Measurements from ENCODE around the gene MEX3A.

Gene MEX3A

DNA sequence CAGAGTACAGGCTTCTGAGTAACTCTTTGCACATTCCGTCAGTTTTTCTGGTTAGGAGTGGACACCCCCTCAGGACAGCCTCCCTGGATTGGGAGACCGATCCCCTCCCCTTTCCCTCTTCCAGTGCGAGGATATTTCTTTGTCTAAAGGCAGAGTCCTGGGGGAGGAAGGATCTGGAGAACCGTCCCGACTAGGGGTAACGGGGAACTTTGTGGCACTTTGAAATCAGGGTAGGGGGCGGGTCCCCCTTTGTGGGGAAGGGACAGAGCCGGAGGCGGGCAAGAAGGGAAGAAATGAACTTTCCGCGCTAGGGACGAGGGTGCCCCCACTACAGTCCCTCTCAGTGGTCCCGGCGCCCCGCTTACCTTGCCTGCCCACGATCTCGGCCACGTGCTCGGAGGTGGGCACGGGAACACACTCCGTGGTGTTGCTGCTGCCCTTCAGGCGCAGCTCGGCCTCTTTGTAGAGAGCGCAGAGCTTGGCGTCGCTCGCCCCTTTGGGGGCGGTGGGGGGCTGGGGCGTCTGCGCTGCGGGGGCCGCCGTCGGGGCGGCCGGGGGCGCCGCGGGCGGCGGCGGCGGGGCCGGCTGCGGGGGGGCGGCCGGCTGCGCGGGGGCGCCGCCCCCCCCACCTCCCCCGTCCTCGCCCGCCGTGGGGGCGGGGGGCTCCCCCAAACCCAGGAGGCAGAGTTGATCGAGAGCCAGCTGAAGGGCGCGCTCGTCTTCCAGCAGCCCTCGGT, 917 bp downstream of the MEX3A start:
- Histone ChIP-seq H2AFZ (ENCODE audit: low read length) (no peak overlapping the region), H3K9ac (ENCODE audit: low read length) (peak overlapping the region; percentile 60), H3K4me1 (ENCODE audit: insufficient read depth, low read length, severe bottlenecking) (peaks cover 22% of the 10 kb centered on the region), H3K4me2 (ENCODE audit: low read length) (peak overlapping the region; percentile 53), H3K79me2 (ENCODE audit: insufficient read depth, low read length) (no peaks in the 10 kb centered on the region), H3K9me2 (ENCODE audit: low read depth, low read length) (no peaks in the 10 kb centered on the region), H3K27ac (ENCODE audit: low read depth, low read length, poor library complexity, severe bottlenecking) (no peak overlapping the region), H3K4me3 (ENCODE audit: low read depth, low read length, poor library complexity, severe bottlenecking) (peak overlapping the region; percentile 59), H3F3A (ENCODE audit: insufficient read depth, low read length) (0 out of 2 replicates have a peak, but pooled peaks cover 4% of the 10 kb centered on the region), H3K27me3 (ENCODE audit: insufficient read depth, low read length) (peaks cover 10% of the 10 kb centered on the region; the same call in 1 of the 2 replicates), H3K36me3 (ENCODE audit: insufficient read depth, low read length) (no peaks in the 10 kb centered on the region), H3K9me3 (ENCODE audit: low read length) (no peaks in the 10 kb centered on the region), H4K20me1 (ENCODE audit: insufficient read depth, low read length) (no peaks in the 10 kb centered on the region)
- TF ChIP-seq EZH2 (IDR thresholded peaks at IDR 0.05; ENCODE audit: borderline replicate concordance, low read length): no peak
- no peak for TF ChIP-seq CTCF (IDR thresholded peaks at IDR 0.05; ENCODE audit: low read length)

- no peak overlapping the region for H2AFZ ChIP-seq (ENCODE audit: low read length)
- no peaks in the 10 kb centered on the region for H4K20me1 ChIP-seq (ENCODE audit: insufficient read depth, low read length)
- H3F3A ChIP-seq (ENCODE audit: insufficient read depth, low read length): 0 out of 2 replicates have a peak, but pooled peaks cover 4% of the 10 kb centered on the region
- peak overlapping the region; percentile 38 for H3K4me2 ChIP-seq (ENCODE audit: low read length)
- no peak overlapping the region for H3K9ac ChIP-seq (ENCODE audit: low read length)
- H3K79me2 ChIP-seq (ENCODE audit: insufficient read depth, low read length): no peaks in the 10 kb centered on the region
- no peak overlapping the region for H3K4me3 ChIP-seq (ENCODE audit: low read depth, low read length, poor library complexity, severe bottlenecking)
- no peaks in the 10 kb centered on the region for H3K36me3 ChIP-seq (ENCODE audit: insufficient read depth, low read length)
- H3K9me2 ChIP-seq (ENCODE audit: low read depth, low read length): no peaks in the 10 kb centered on the region
- TF ChIP-seq CTCF (IDR thresholded peaks at IDR 0.05; ENCODE audit: low read length) (no peak), EZH2 (IDR thresholded peaks at IDR 0.05; ENCODE audit: borderline replicate concordance, low read length) (no peak)
- no peak overlapping the region for H3K27ac ChIP-seq (ENCODE audit: low read depth, low read length, poor library complexity, severe bottlenecking)
- no peaks in the 10 kb centered on the region for H3K9me3 ChIP-seq (ENCODE audit: low read length)
- peaks cover 10% of the 10 kb centered on the region; the same call in 1 of the 2 replicates for H3K27me3 ChIP-seq (ENCODE audit: insufficient read depth, low read length)
- H3K4me1 ChIP-seq (ENCODE audit: insufficient read depth, low read length, severe bottlenecking): peaks cover 28% of the 10 kb centered on the region
Measured at GRCh38 chr1:156080863-156081179, 1.4 kb downstream of the MEX3A start.

DNA sequence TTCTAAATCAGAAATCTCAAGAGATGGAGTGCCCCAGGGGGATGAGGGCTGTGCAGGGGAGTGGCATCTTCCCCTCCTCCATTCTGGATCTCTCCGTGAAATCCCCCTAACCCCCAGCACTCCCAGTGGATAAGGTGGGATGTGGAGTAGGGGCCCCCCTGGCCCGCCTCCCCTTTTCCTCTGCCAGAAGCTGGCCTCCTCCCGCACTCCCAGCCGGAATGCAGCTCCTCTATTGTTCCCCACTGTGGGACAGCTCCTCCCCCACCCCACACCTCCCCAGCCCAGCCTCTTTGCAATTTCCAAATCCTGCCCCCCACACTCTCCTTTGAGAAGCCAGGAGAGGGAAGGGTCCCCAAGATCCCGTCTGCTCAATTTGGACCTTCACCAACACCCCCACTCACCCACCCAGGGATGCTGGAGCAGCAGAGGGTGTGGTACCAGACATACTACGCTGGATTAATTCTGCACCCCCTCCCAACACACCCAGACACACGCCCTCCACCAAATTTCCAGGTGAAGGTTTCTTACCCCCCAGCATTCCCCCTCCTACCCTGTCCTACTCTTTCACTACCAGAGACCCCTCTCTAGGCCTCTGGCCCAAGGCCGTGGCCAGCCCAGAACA, 1.9 kb downstream of the MEX3A start:
- Histone ChIP-seq H4K20me1 (ENCODE audit: insufficient read depth, low read length) (no peaks in the 10 kb centered on the region), H3K9ac (ENCODE audit: low read length) (no peak overlapping the region), H3K4me1 (ENCODE audit: insufficient read depth, low read length, severe bottlenecking) (peaks cover 32% of the 10 kb centered on the region), H3K9me2 (ENCODE audit: low read depth, low read length) (no peaks in the 10 kb centered on the region), H3K36me3 (ENCODE audit: insufficient read depth, low read length) (no peaks in the 10 kb centered on the region), H3K79me2 (ENCODE audit: insufficient read depth, low read length) (no peaks in the 10 kb centered on the region), H3K4me2 (ENCODE audit: low read length) (no peak overlapping the region), H3K27ac (ENCODE audit: low read depth, low read length, poor library complexity, severe bottlenecking) (no peak overlapping the region), H3F3A (ENCODE audit: insufficient read depth, low read length) (0 out of 2 replicates have a peak, but pooled peaks cover 4% of the 10 kb centered on the region), H3K27me3 (ENCODE audit: insufficient read depth, low read length) (peaks cover 10% of the 10 kb centered on the region; the same call in 1 of the 2 replicates), H3K4me3 (ENCODE audit: low read depth, low read length, poor library complexity, severe bottlenecking) (no peak overlapping the region), H2AFZ (ENCODE audit: low read length) (no peak overlapping the region), H3K9me3 (ENCODE audit: low read length) (no peaks in the 10 kb centered on the region)
- no peak for TF ChIP-seq EZH2 (IDR thresholded peaks at IDR 0.05; ENCODE audit: borderline replicate concordance, low read length)
- TF ChIP-seq CTCF (IDR thresholded peaks at IDR 0.05; ENCODE audit: low read length): no peak
